Testis (tissue), 3 donors: ENCODE measurements around the gene MSMB. TPM values are rescaled to one million over a fixed set of nuclear protein-coding genes. Genes with fewer than 3 reads are reported as not detected.
"Not testable (repeated sequence)": the region's sequence is repeated elsewhere in the genome, so short reads cannot be mapped to it uniquely, and the experiment has no call there.

Experiments
- DNase-seq: peaks from one replicate; pipeline ENCODE4 v3.0.0-alpha.2; 2019
- H3K27ac ChIP-seq, 2 donors: fragments of 200-600 bp; sonication (generic); one replicate each; pipeline ENCODE4 v1.5.1; 2019
- H3K27me3 ChIP-seq: fragments of 200-600 bp; sonication (generic); one replicate; pipeline ENCODE4 v1.5.1; 2019
- H3K36me3 ChIP-seq: fragments of 200-600 bp; sonication (generic); one replicate; pipeline ENCODE4 v1.5.1; 2017; ENCODE audit warnings: low read depth; ENCODE audit errors: missing control alignments
- H3K4me1 ChIP-seq: fragments of 200-600 bp; sonication (generic); one replicate; pipeline ENCODE4 v1.5.1; 2019
- H3K4me3 ChIP-seq, 2 donors: fragments of 200-600 bp; sonication (generic); one replicate each; pipeline ENCODE4 v1.5.1; 2017 to 2019
- H3K9me3 ChIP-seq: fragments of 200-600 bp; sonication (generic); one replicate; pipeline ENCODE4 v1.5.1; 2017
- CTCF ChIP-seq, 3 experiments: fragments of 450-650 bp in 2 of 3; fragments of 200-600 bp in 1 of 3; sonication (generic) in 1 of 3; IDR thresholded peaks; one replicate each; pipeline ENCODE4 v1.5.1; 2016 to 2019; ENCODE audit warnings: antibody characterized with exemption in 3 of 3, mild to moderate bottlenecking in 2 of 3, moderate library complexity in 1 of 3
- POLR2A ChIP-seq: fragments of 450-650 bp; IDR thresholded peaks from one replicate; pipeline ENCODE4 v1.6.1; 2017; ENCODE audit warnings: antibody characterized with exemption, mild to moderate bottlenecking, moderate library complexity
- WGBS, 2 donors: methylation state at CpG; one replicate each; pipeline ENCODE4 v1.1.5; 2018; 5-methylcytosine and 5-hydroxymethylcytosine counted together
- intact Hi-C: fragments of 100-400 bp; cut with DNase I; formaldehyde crosslinking; loops from one replicate; pipeline ENCODE4 v1.15.1; 2023; ENCODE audit warnings: low total_unique reads
- polyA plus RNA-seq: library from polyadenylated mRNA; stranded (reverse); fragments of 350-450 nt; fragmentation: Illumina TruSeq; extraction: RNeasy Lipid Tissue Mini Kit (QIAGEN cat#74804); gene quantifications from one replicate; pipeline ENCODE4 v1.2.3, GENCODE V29; 2014; ENCODE audit warnings: low read depth, low replicate concordance; ENCODE audit not compliant: insufficient read depth
- total RNA-seq, 2 donors: library from RNA; depleted of rRNA; stranded (reverse); fragments of >200 nt; gene quantifications; one replicate each; pipeline ENCODE4 v1.2.3, GENCODE V29; 2016

MSMB gene
- total and polyA plus RNA-seq, 3 donors from 2014 or later = 1.4 to 11.6 TPM; not detected in 1

- 80 to 86% methylated on average over 2 of the region's 2 CpGs for WGBS, 2 donors
- Histone ChIP-seq H3K4me1 (no peaks in the 10 kb centered on the region), H3K4me3 (no peak overlapping the region), H3K27ac (no peak overlapping the region), H3K36me3 (no peaks in the 10 kb centered on the region), H3K27me3 (no peaks in the 10 kb centered on the region), H3K9me3 (no peaks in the 10 kb centered on the region)
- intact Hi-C loops = no loop called here
- no peak for TF ChIP-seq CTCF (IDR thresholded peaks at IDR 0.05)
- TF ChIP-seq POLR2A = no peak
- DNase-seq = no peak
These were observed 22.8 kb upstream of the MSMB start for GRCh38 chr10:46068905-46069304.

GRCh38 chr10:46068117-46068516, 22.0 kb upstream of the MSMB start:
- no peak overlapping the region for H3K27ac ChIP-seq
- WGBS, 2 donors = 80 to 91% methylated on average over 1 of the region's 1 CpG
- H3K36me3 ChIP-seq = no peaks in the 10 kb centered on the region
- H3K9me3 ChIP-seq = no peaks in the 10 kb centered on the region
- no peak overlapping the region for H3K4me3 ChIP-seq
- TF ChIP-seq POLR2A (no peak), CTCF (IDR thresholded peaks at IDR 0.05) (no peak)
- intact Hi-C loops = no loop called here
- DNase-seq = no peak
- H3K27me3 ChIP-seq = no peaks in the 10 kb centered on the region
- no peaks in the 10 kb centered on the region for H3K4me1 ChIP-seq

- no peaks in the 10 kb centered on the region for H3K27me3 ChIP-seq
- H3K36me3 ChIP-seq = no peaks in the 10 kb centered on the region
- no peak overlapping the region for H3K27ac ChIP-seq
- no peaks in the 10 kb centered on the region for H3K4me1 ChIP-seq
- DNase-seq = no peak
- 100% methylated on average over 1 of the region's 1 CpG for WGBS, 2 donors
- intact Hi-C loops = no loop called here
- TF ChIP-seq CTCF (IDR thresholded peaks at IDR 0.05) (no peak), POLR2A (no peak)
- H3K4me3 ChIP-seq = no peak overlapping the region
- no peaks in the 10 kb centered on the region for H3K9me3 ChIP-seq
These were observed 18.3 kb upstream of the MSMB start for GRCh38 chr10:46064269-46064817.

- Histone ChIP-seq H3K4me1 (no peaks in the 10 kb centered on the region), H3K36me3 (no peaks in the 10 kb centered on the region), H3K4me3 (no peak overlapping the region), H3K27me3 (no peaks in the 10 kb centered on the region), H3K9me3 (no peaks in the 10 kb centered on the region), H3K27ac (no peak overlapping the region)
- no peak for DNase-seq
- WGBS, 2 donors = 75% methylated on average over 14 of the region's 14 CpGs
- intact Hi-C loops = no loop called here
- TF ChIP-seq POLR2A = no peak
- TF ChIP-seq CTCF (IDR thresholded peaks at IDR 0.05) = no peak
These were observed 16.8 kb upstream of the MSMB start for GRCh38 chr10:46062723-46063428.

GRCh38 chr10:46060706-46061105, 14.6 kb upstream of the MSMB start:
- intact Hi-C loops = no loop called here

GRCh38 chr10:46057927-46058326, 11.9 kb upstream of the MSMB start:
- DNase-seq, H3K4me1 ChIP-seq, H3K27me3 ChIP-seq, intact Hi-C loops, H3K36me3 ChIP-seq, H3K9me3 ChIP-seq, H3K27ac ChIP-seq, H3K4me3 ChIP-seq: not testable (repeated sequence)
- 96% methylated on average over 5 of the region's 5 CpGs for WGBS, 2 donors

More at GRCh38 chr10:46060706-46061105, 14.6 kb upstream of the MSMB start:
- no peaks in the 10 kb centered on the region for H3K4me1 ChIP-seq
- no peak for DNase-seq
- WGBS, 2 donors = 70 to 77% methylated on average over 3 of the region's 3 CpGs
- no peaks in the 10 kb centered on the region for H3K36me3 ChIP-seq
- H3K9me3 ChIP-seq = no peaks in the 10 kb centered on the region
- no peaks in the 10 kb centered on the region for H3K27me3 ChIP-seq
- H3K4me3 ChIP-seq = no peak overlapping the region
- no peak overlapping the region for H3K27ac ChIP-seq
- TF ChIP-seq POLR2A (no peak), CTCF (IDR thresholded peaks at IDR 0.05) (no peak)
